CD4-positive, alpha-beta T cell (primary cell): ENCODE measurements around the gene CIZ1. TPM values are rescaled to one million over a fixed set of nuclear protein-coding genes. Genes with fewer than 3 reads are reported as not detected.

Source experiments
- ATAC-seq: fragments of 200-7000 bp; cut with Tn5 transposase; one replicate; pipeline ENCODE4 v1.10.0; 2022; ENCODE audit warnings: mild to moderate bottlenecking; ENCODE audit not compliant: poor library complexity
- CTCF ChIA-PET: fragments of 350-600 bp; sonication (Branson Sonifier 250); formaldehyde crosslinking; loops from one replicate; lab custom pipeline; 2021; ENCODE audit warnings: antibody characterized with exemption, inconsistent platforms; lab: Charles Lee
- POLR2A ChIA-PET: fragments of 350-600 bp; sonication (Branson Sonifier 250); formaldehyde crosslinking; loops from one replicate; lab custom pipeline; 2021; ENCODE audit warnings: antibody characterized with exemption, inconsistent platforms; lab: Charles Lee
- DNase-seq, 14 experiments: peaks; one replicate each; pipeline ENCODE4 v3.0.0-alpha.2; 2013 to 2020; ENCODE audit warnings: mixed read lengths in 2 of 14
- H3K27ac ChIP-seq, 2 donors: one replicate each; pipeline versions ENCODE4 v1.5.1 to v1.7.0; 2013; ENCODE audit warnings: low read length in 2 of 2, low read depth in 1 of 2, mild to moderate bottlenecking in 1 of 2
- H3K27me3 ChIP-seq, 2 experiments: 1 replicate in 1 of 2; 2 replicates in 1 of 2; pipeline versions ENCODE4 v1.6.1 to v1.7.0; 2013; ENCODE audit warnings: low read length in 2 of 2, control low read depth in 1 of 2, mild to moderate bottlenecking in 1 of 2, moderate library complexity in 1 of 2; ENCODE audit not compliant: insufficient read depth in 2 of 2, control insufficient read depth in 1 of 2
- H3K36me3 ChIP-seq: one replicate; pipeline ENCODE4 v1.6.1; 2013; ENCODE audit warnings: low read length, control low read depth; ENCODE audit not compliant: insufficient read depth
- H3K4me1 ChIP-seq: one replicate; pipeline ENCODE4 v1.6.1; 2013; ENCODE audit warnings: low read length, control low read depth; ENCODE audit not compliant: insufficient read depth
- H3K4me3 ChIP-seq: one replicate; pipeline ENCODE4 v1.5.1; 2013; ENCODE audit warnings: mild to moderate bottlenecking, low read length, moderate library complexity
- H3K9me3 ChIP-seq, 2 experiments: 1 replicate in 1 of 2; 2 replicates in 1 of 2; pipeline versions ENCODE4 v1.6.1 to v1.7.0; 2013; ENCODE audit warnings: low read length in 2 of 2, mild to moderate bottlenecking in 2 of 2, control low read depth in 1 of 2, moderate library complexity in 1 of 2; ENCODE audit not compliant: control insufficient read depth in 1 of 2, insufficient read depth in 1 of 2
- H3K27ac Mint-ChIP-seq: one replicate; pipeline ENCODE4 v1.8.0; 2020; ENCODE audit warnings: mixed read lengths
- H3K27me3 Mint-ChIP-seq: one replicate; pipeline ENCODE4 v1.8.0; 2021; ENCODE audit warnings: mixed read lengths
- H3K36me3 Mint-ChIP-seq: one replicate; pipeline ENCODE4 v1.8.0; 2021; ENCODE audit warnings: low read depth, mixed read lengths
- H3K4me1 Mint-ChIP-seq: one replicate; pipeline ENCODE4 v1.8.0; 2021; ENCODE audit warnings: low read depth, mixed read lengths
- H3K4me3 Mint-ChIP-seq: one replicate; pipeline ENCODE4 v1.8.0; 2020; ENCODE audit warnings: mild to moderate bottlenecking, mixed read lengths
- H3K9me3 Mint-ChIP-seq: one replicate; pipeline ENCODE4 v1.8.0; 2020; ENCODE audit warnings: mixed read lengths
- intact Hi-C, 2 experiments: fragments of 100-400 bp; cut with DNase I in 1 of 2; cut with micrococcal nuclease in 1 of 2; formaldehyde crosslinking; loops; one replicate each; pipeline versions ENCODE4 v1.15.1 to v1.9.0; 2023 to 2025; cut with DNase I, micrococcal nuclease
- total RNA-seq, 174 experiments: library from RNA in 2 of 174; stranded (reverse) in 2 of 174; gene quantifications; one replicate each; pipeline ENCODE4 v1.2.3 and lab custom pipeline; 2021 to 2026
- TF ChIP-seq, protein P1 (sequence below): fragments of 200-600 bp; IDR thresholded peaks from one replicate; pipeline ENCODE4 v1.8.0; 2022; ENCODE audit warnings: antibody characterized with exemption, mild to moderate bottlenecking

Gene CIZ1
- total RNA-seq, 2 experiments from 2014 or later = 106 to 107 TPM

DNA sequence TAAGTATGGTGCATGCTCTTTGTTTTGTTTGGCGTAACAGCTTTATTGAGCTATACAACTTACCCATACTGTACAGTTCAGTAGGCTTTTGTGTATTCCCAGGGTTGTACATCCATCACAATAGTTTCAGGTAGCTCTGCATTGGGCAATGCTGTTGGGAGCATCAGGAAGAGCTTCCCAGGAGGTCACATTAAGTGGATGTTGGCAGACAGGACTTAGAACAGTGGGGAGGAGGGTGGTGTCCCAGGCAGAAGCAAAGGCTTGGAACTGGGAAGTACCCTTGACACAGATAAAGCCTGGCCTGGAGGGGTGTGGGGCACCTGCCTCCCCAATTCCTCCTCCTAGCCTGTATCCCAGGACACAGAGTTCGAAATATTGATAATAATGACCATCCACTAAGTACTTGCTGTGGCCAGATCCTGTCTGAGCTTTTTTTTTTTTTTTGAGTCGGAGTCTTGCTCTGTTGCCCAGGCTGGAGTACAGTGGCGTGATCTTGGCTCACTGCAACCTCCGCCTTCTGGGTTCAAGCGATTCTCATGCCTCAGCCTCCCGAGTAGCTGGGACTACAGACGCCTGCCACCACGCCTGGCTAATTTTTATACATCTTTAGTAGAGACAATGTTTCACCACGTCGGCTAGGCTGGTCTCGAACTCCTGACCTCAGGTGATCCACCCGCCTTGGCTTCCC is 30.0 kb downstream of the CIZ1 start:
- Mint-ChIP-seq H3K36me3 (peaks cover 32% of the 10 kb centered on the region), H3K27ac (peak overlapping the region; percentile 92), H3K4me3 (peak overlapping the region; percentile 89), H3K27me3 (no peaks in the 10 kb centered on the region), H3K4me1 (peaks cover 20% of the 10 kb centered on the region), H3K9me3 (no peaks in the 10 kb centered on the region)
- DNase-seq = no peak
- Histone ChIP-seq H3K36me3 (peaks cover 28% of the 10 kb centered on the region), H3K9me3 (no peaks in the 10 kb centered on the region), H3K4me3 (peak overlapping the region; percentile 97), H3K27ac (no peak overlapping the region), H3K27me3 (no peaks in the 10 kb centered on the region), H3K4me1 (peaks cover 24% of the 10 kb centered on the region)
- CTCF ChIA-PET = interaction anchor here (1.3 to 2.9 kb wide), 2 partner anchors 30 to 180 kb away, joined by 3 to 8 read pairs; partner anchors contain the start of gene CIZ1
- POLR2A ChIA-PET = interaction anchor here (0.6 to 4.4 kb wide), 11 partner anchors 8 to 610 kb away, joined by 3 to 29 read pairs (median 4); partner anchors contain the start of genes GOLGA2, PTGES2, SWI5 and ZER1
- TF ChIP-seq, protein P1, sequence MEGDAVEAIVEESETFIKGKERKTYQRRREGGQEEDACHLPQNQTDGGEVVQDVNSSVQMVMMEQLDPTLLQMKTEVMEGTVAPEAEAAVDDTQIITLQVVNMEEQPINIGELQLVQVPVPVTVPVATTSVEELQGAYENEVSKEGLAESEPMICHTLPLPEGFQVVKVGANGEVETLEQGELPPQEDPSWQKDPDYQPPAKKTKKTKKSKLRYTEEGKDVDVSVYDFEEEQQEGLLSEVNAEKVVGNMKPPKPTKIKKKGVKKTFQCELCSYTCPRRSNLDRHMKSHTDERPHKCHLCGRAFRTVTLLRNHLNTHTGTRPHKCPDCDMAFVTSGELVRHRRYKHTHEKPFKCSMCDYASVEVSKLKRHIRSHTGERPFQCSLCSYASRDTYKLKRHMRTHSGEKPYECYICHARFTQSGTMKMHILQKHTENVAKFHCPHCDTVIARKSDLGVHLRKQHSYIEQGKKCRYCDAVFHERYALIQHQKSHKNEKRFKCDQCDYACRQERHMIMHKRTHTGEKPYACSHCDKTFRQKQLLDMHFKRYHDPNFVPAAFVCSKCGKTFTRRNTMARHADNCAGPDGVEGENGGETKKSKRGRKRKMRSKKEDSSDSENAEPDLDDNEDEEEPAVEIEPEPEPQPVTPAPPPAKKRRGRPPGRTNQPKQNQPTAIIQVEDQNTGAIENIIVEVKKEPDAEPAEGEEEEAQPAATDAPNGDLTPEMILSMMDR = no peak
- intact Hi-C loops = loop anchor here in 1 of 2 experiments (2.0 kb wide), 1 partner anchor 89 kb away; no protein-coding TSS in a partner anchor
- no peak for ATAC-seq

DNA sequence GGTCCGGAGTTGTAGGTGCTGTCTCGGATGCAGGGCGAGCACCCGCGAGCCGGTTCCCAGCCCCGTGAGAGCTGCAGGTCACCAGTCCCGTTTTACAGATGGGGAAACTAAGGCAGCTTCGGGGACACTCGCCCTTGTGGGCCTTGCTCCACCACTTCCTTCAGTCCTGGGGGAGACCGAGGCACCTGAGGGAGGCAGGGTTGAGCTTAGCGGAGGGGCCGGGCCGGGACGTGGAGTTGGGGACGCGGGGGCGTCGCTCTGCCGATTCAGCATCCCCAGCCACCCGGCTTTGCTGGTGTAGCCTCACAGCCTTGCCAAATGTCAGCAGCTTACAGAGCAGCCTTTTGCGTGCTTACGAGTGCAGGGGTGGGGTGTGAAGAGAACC is 30.8 kb downstream of the CIZ1 start:
- H3K9me3 Mint-ChIP-seq = no peaks in the 10 kb centered on the region
- H3K27me3 ChIP-seq = no peaks in the 10 kb centered on the region
- H3K27ac Mint-ChIP-seq = peak overlapping the region; percentile 92
- H3K4me3 ChIP-seq = peak overlapping the region; percentile 97
- peaks cover 25% of the 10 kb centered on the region for H3K36me3 Mint-ChIP-seq
- H3K27me3 Mint-ChIP-seq = no peaks in the 10 kb centered on the region
- POLR2A ChIA-PET = interaction anchor here (0.5 to 4.4 kb wide), 10 partner anchors 9 to 1731 kb away, joined by 3 to 29 read pairs (median 4); partner anchors contain the start of gene PTGES2
- H3K4me3 Mint-ChIP-seq = peak overlapping the region; percentile 89
- TF ChIP-seq, protein P1 = no peak
- CTCF ChIA-PET = interaction anchor here (0.6 to 2.9 kb wide), 4 partner anchors 30 to 1737 kb away, joined by 3 to 8 read pairs (median 3); partner anchors contain the start of gene CIZ1
- H3K27ac ChIP-seq = peak overlapping the region; percentile 65 to 77
- DNase-seq = peak in 9 of 14 experiments; percentile 12 to 62 (median 22)
- peak; percentile 11 for ATAC-seq
- intact Hi-C loops = loop anchor here (1.0 to 2.0 kb wide), 4 partner anchors 31 to 115 kb away; partner anchors contain the start of gene CIZ1 (in 1 of the 2)
- H3K4me1 ChIP-seq = peaks cover 24% of the 10 kb centered on the region
- H3K9me3 ChIP-seq = no peaks in the 10 kb centered on the region
- peaks cover 22% of the 10 kb centered on the region for H3K36me3 ChIP-seq
- H3K4me1 Mint-ChIP-seq = peaks cover 20% of the 10 kb centered on the region

DNA sequence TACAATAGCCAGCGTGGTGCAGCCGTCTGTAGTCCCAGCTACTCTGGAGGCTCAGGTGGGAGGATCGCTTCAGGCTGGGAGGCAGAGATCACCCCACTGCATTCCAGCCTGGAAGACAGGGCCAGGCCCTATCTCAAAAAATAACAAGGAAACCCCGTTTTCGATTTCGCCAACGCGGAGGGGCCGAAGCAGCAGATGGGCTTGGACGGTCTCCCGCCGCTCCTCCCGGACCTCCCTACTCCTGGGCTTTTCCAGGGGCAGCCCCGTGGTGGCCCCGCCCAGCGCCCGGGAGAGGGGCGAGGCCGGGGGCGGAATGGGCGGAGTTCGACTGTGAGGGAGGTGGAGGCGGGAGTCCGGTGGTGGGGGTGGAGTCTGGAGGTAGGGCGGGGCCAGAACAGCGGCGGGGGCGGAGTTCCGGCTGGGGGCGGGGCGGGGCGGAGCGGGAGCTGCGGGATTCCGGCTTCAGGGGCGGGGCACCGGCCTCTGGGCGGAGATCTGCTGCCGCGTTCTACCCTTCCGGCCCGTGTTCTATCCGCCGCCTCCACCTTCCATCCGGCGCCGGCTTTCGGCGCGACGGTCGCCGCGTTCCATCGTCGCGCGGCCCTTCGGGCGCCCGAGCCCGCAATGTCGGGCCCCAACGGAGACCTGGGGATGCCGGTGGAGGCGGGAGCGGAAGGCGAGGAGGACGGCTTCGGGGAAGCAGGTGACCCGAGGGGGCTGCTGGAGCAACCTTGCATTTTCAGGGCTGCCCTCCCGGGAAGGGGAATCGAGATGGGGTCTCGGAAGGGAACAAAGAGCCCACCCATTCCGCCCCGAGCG is 31.4 kb downstream of the CIZ1 start, which contains the start of gene BBLN:
Gene BBLN (plus strand): TSS at position 482 of the 819 bp plus-strand sequence. CDS start 143 bp downstream, at position 625.
- ATAC-seq = peak; percentile 78
- peak; percentile 86 to 97 (median 92) for DNase-seq
- POLR2A ChIA-PET = interaction anchor here (0.6 to 4.4 kb wide), 14 partner anchors 10 to 393 kb away, joined by 3 to 29 read pairs (median 5); partner anchors contain the start of genes GOLGA2, NAIF1, PTGES2 and SWI5
- Histone ChIP-seq H3K4me3 (peak within 1 kb of the TSS; percentile 97), H3K9me3 (no peaks in the 10 kb centered on the region), H3K36me3 (peaks cover 22% of the 10 kb centered on the region), H3K27me3 (no peaks in the 10 kb centered on the region), H3K4me1 (peaks cover 24% of the 10 kb centered on the region), H3K27ac (peak within 1 kb of the TSS; percentile 77 to 86)
- intact Hi-C loops = loop anchor here (1.0 to 10.0 kb wide), 5 partner anchors 31 to 935 kb away; partner anchors contain the start of gene CIZ1 (in 1 of the 2)
- Mint-ChIP-seq H3K27me3 (no peaks in the 10 kb centered on the region), H3K9me3 (no peaks in the 10 kb centered on the region), H3K4me1 (peaks cover 20% of the 10 kb centered on the region), H3K4me3 (peak within 1 kb of the TSS; percentile 89), H3K36me3 (peaks cover 25% of the 10 kb centered on the region), H3K27ac (peak within 1 kb of the TSS; percentile 92)
- CTCF ChIA-PET = interaction anchor here (0.6 to 2.9 kb wide), 5 partner anchors 31 to 1738 kb away, joined by 3 to 8 read pairs (median 3); partner anchors contain the start of gene CIZ1
- TF ChIP-seq, protein P1 = no peak
